Breast epithelium (tissue), 4 donors: ENCODE measurements around the gene VSTM2B. TPM values are rescaled to one million over a fixed set of nuclear protein-coding genes. Genes with fewer than 3 reads are reported as not detected.

Experiments
- DNase-seq, 2 donors: peaks; one replicate each; pipeline ENCODE4 v3.0.0-alpha.2; 2019; ENCODE audit warnings: low spot score in 2 of 2
- H3K27ac ChIP-seq, 2 donors: fragments of 200-600 bp; sonication (generic) in 1 of 2; one replicate each; pipeline ENCODE4 v1.5.1; 2016 to 2019; ENCODE audit warnings: mild to moderate bottlenecking in 1 of 2
- H3K27me3 ChIP-seq, 2 donors: fragments of 200-600 bp; sonication (generic) in 1 of 2; one replicate each; pipeline versions ENCODE4 v1.5.1 to v1.6.0; 2017 to 2019; ENCODE audit warnings: control low read depth in 1 of 2, mild to moderate bottlenecking in 1 of 2
- H3K36me3 ChIP-seq: fragments of 200-600 bp; one replicate; pipeline ENCODE4 v1.5.1; 2019
- H3K4me1 ChIP-seq, 2 donors: fragments of 200-600 bp; sonication (generic); one replicate each; pipeline ENCODE4 v1.5.1; 2016 to 2019; ENCODE audit warnings: control low read depth in 1 of 2
- H3K4me3 ChIP-seq, 3 donors: fragments of 200-600 bp; sonication (generic); 1 replicate in 2 of 3; 2 replicates in 1 of 3; pipeline ENCODE4 v1.5.1; 2016 to 2019; ENCODE audit warnings: mild to moderate bottlenecking in 3 of 3, moderate library complexity in 2 of 3
- H3K9me3 ChIP-seq, 2 donors: fragments of 200-600 bp; sonication (generic) in 1 of 2; one replicate each; pipeline ENCODE4 v1.5.1; 2016 to 2019; ENCODE audit warnings: control low read depth in 1 of 2
- POLR2A ChIP-seq: fragments of 450-650 bp; IDR thresholded peaks from one replicate; pipeline ENCODE4 v1.6.1; 2016; ENCODE audit warnings: antibody characterized with exemption, mild to moderate bottlenecking, moderate library complexity
- POLR2AphosphoS5 ChIP-seq, 3 donors: sonication (generic); formaldehyde crosslinking; IDR thresholded peaks; one replicate each; pipeline ENCODE4 v1.6.1; 2017; ENCODE audit warnings: antibody characterized with exemption in 3 of 3
- intact Hi-C: fragments of 100-400 bp; cut with DNase I; formaldehyde crosslinking; loops from one replicate; pipeline ENCODE4 v1.15.1; 2023; ENCODE audit warnings: low total_unique reads
- total RNA-seq, 3 donors: library from RNA; depleted of rRNA; stranded (reverse); fragments of >200 nt; gene quantifications; one replicate each; pipeline ENCODE4 v1.1.0, GENCODE V29; 2016
- TF ChIP-seq, protein P1 (sequence below), 3 donors: fragments of 450-650 bp; IDR thresholded peaks; one replicate each; pipeline ENCODE4 v1.5.1; 2016 to 2017; ENCODE audit warnings: antibody characterized with exemption in 3 of 3, mild to moderate bottlenecking in 3 of 3, moderate library complexity in 3 of 3

Gene VSTM2B
- total RNA-seq, 3 donors from 2014 or later: not detected

DNA sequence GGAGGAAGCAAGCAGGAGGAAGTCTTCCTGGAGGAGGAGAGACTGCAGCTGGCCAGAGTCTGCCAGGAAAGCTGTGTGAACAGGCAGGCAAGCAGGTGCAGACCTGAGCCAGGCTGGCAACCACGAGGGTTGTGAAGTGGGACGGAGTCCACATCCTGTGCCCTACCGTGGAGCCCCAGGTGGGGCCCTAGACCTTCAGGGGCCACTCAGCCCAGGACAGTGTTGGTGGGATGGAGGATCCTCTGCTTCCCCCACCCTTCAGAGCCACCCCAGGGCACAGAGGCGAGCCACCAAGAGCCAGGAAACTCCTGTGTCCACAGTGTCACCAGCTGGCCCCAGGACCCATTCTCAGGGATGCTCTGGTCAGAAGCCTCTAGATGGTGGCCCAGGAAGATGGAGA is 8.4 kb upstream of the VSTM2B start:
- no peaks in the 10 kb centered on the region for H3K4me1 ChIP-seq
- no peak for DNase-seq
- intact Hi-C loops: no loop called here

DNA sequence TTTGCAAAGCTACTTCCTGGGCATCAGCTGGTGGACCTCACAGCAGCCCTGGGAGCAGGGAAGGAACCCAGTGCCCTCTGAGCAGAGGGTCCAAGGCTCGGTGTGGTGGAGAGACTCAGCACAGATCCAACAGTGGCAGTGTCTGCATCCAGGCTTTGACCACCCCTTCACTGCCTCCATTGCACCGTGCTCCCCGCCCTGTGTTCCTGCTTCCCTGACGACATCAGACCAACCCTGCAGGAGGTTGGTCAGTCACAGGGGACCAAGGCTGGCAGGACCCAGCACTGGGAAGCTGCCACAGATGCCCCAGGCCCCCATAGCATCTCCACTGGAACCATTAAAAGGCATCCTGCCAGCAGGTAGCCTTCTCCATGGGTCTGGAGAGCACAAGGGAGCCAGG is 7.8 kb upstream of the VSTM2B start:
- TF ChIP-seq POLR2A: no peak
- TF ChIP-seq, protein P1, sequence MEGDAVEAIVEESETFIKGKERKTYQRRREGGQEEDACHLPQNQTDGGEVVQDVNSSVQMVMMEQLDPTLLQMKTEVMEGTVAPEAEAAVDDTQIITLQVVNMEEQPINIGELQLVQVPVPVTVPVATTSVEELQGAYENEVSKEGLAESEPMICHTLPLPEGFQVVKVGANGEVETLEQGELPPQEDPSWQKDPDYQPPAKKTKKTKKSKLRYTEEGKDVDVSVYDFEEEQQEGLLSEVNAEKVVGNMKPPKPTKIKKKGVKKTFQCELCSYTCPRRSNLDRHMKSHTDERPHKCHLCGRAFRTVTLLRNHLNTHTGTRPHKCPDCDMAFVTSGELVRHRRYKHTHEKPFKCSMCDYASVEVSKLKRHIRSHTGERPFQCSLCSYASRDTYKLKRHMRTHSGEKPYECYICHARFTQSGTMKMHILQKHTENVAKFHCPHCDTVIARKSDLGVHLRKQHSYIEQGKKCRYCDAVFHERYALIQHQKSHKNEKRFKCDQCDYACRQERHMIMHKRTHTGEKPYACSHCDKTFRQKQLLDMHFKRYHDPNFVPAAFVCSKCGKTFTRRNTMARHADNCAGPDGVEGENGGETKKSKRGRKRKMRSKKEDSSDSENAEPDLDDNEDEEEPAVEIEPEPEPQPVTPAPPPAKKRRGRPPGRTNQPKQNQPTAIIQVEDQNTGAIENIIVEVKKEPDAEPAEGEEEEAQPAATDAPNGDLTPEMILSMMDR (IDR thresholded peaks at IDR 0.05): no peak
- TF ChIP-seq POLR2AphosphoS5 (IDR thresholded peaks at IDR 0.05): no peak
- H3K27ac ChIP-seq: no peak overlapping the region
- no peak overlapping the region for H3K4me3 ChIP-seq
- no peaks in the 10 kb centered on the region for H3K36me3 ChIP-seq
- H3K27me3 ChIP-seq: peaks cover 0 to 31% of the 10 kb centered on the region in 2 donors
- no peak for DNase-seq
- intact Hi-C loops: no loop called here
- no peaks in the 10 kb centered on the region for H3K4me1 ChIP-seq
- no peaks in the 10 kb centered on the region for H3K9me3 ChIP-seq

More for the DNA sequence above, 8.4 kb upstream of the VSTM2B start:
- no peak for TF ChIP-seq POLR2AphosphoS5 (IDR thresholded peaks at IDR 0.05)
- TF ChIP-seq POLR2A: no peak
- TF ChIP-seq, protein P1 (IDR thresholded peaks at IDR 0.05): no peak
- no peak overlapping the region for H3K27ac ChIP-seq
- H3K4me3 ChIP-seq: no peak overlapping the region
- H3K27me3 ChIP-seq: peaks cover 0 to 29% of the 10 kb centered on the region in 2 donors
- no peaks in the 10 kb centered on the region for H3K9me3 ChIP-seq
- no peaks in the 10 kb centered on the region for H3K36me3 ChIP-seq

DNA sequence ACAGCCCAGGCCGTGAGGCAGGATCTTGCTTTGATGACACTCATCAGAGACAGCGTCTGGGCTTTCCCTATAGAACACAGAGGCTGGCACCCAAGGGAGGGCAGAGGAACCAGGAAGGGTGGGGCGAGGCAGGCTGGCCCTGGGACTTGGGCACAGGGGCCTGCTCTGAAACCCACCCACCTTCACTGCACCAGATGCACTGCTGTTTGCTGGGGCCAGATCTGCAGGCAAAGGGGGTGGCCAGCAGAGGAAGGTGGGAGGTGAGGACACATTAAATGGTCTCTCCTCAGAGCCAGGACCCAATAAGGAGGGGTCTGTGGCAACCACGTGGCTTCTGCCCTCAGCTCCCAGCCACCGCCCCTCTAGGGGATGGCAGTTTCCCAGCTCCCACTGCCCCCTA is 6.6 kb upstream of the VSTM2B start:
- H3K27me3 ChIP-seq: peaks cover 0 to 43% of the 10 kb centered on the region in 2 donors
- H3K9me3 ChIP-seq: no peaks in the 10 kb centered on the region
- DNase-seq: no peak
- TF ChIP-seq POLR2AphosphoS5 (IDR thresholded peaks at IDR 0.05): no peak
- TF ChIP-seq, protein P1 (IDR thresholded peaks at IDR 0.05): no peak
- no peak for TF ChIP-seq POLR2A
- no peak overlapping the region for H3K4me3 ChIP-seq
- H3K4me1 ChIP-seq: no peaks in the 10 kb centered on the region
- no peak overlapping the region for H3K27ac ChIP-seq
- intact Hi-C loops: no loop called here
- no peaks in the 10 kb centered on the region for H3K36me3 ChIP-seq

DNA sequence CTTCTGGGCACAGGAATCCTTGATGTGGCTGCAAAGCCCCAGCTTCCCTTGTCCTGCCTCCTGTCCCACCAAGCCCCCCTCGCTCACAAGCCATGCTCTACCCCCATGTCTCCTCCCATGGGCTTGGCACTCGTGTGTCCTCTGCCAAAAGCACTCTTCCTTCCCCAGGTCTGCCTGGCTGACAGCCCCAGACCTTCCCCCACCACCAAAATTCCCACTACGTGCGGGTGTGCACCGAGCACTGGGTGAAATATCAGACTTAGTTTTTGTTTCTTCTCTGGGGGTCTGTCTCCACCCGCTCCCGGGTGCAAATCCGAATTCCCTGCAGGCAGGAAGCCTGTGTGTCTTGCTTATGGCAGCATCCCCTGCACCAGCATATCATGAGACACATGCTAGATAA is 5.9 kb upstream of the VSTM2B start:
- H3K36me3 ChIP-seq: no peaks in the 10 kb centered on the region
- no peak for DNase-seq
- peaks cover 0 to 51% of the 10 kb centered on the region in 2 donors for H3K27me3 ChIP-seq
- no peaks in the 10 kb centered on the region for H3K4me1 ChIP-seq
- no peak overlapping the region for H3K27ac ChIP-seq
- TF ChIP-seq, protein P1 (IDR thresholded peaks at IDR 0.05): no peak
- TF ChIP-seq POLR2A (no peak), POLR2AphosphoS5 (IDR thresholded peaks at IDR 0.05) (no peak)
- no peaks in the 10 kb centered on the region for H3K9me3 ChIP-seq
- intact Hi-C loops: no loop called here
- no peak overlapping the region for H3K4me3 ChIP-seq

DNA sequence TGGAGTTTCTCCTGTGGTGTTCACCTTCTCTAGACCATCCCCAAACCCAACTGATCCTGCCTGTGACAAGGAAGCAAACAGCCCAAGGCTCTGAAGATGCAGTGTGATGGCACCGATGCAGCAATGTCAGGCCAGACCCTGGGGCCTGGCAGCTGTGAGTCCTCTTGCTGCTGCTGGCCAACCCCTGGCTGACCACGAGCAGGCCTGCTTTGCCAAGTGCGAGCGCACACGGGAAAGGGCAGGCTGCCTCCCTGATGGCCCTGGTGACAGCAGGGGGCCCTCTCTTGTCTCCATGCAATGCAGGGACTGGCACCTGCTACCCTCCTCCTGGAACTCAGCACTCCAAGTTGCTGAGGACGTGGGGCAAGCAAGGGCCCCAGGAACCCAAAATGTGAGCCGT is 5.4 kb upstream of the VSTM2B start:
- DNase-seq: no peak
- no peaks in the 10 kb centered on the region for H3K36me3 ChIP-seq
- no peak overlapping the region for H3K4me3 ChIP-seq
- no peak overlapping the region for H3K27ac ChIP-seq
- H3K4me1 ChIP-seq: peaks cover 0 to 1% of the 10 kb centered on the region in 2 donors
- no peaks in the 10 kb centered on the region for H3K9me3 ChIP-seq
- H3K27me3 ChIP-seq: peaks cover 0 to 55% of the 10 kb centered on the region in 2 donors
- TF ChIP-seq POLR2A: no peak
- TF ChIP-seq, protein P1 (IDR thresholded peaks at IDR 0.05): no peak
- no peak for TF ChIP-seq POLR2AphosphoS5 (IDR thresholded peaks at IDR 0.05)
- intact Hi-C loops: no loop called here
